SHP77 treated with DMSO at 0.1 percent for 48 hours (cell line): Measurements from ENCODE around the gene GABBR2.
"Not testable (repeated sequence)": the region's sequence is repeated elsewhere in the genome, so short reads cannot be mapped to it uniquely, and the experiment has no call there.

Source experiments
- DNase-seq: peaks from one replicate; lab custom pipeline; 2025; lab: John Stamatoyannopoulos, UW

GABBR2 gene

DNA sequence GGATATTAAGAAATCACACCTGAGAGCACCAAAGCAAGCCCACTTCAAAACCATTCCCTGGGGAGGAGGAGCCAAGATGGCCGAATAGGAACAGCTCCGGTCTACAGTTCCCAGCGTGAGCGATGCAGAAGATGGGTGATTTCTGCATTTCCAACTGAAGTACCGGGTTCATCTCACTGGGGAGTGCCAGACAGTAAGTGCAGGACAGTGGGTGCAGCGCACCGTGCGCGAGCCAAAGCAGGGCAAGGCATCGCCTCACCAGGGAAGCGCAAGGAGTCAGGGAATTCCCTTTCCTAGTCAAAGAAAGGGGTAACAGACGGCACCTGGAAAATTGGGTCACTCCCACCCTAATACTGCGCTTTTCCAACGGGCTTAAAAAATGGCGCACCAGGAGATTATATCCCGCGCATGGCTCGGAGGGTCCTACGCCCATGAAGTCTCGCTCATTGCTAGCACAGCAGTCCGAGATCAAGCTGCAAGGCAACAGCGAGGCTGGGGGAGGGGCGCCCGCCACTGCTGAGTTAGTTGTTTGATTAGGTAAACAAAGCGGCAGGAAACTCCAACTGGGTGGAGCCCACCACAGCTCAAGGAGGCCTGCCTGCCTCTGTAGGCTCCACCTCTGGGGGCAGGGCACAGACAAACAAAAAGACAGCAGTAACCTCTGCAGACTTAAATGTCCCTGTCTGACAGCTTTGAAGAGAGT is 200.4 kb downstream of the GABBR2 start:
- DNase-seq, result peak; percentile 77

GRCh38 chr9:98506422-98507054 is 202.2 kb downstream of the GABBR2 start:
- DNase-seq, result no peak

DNA sequence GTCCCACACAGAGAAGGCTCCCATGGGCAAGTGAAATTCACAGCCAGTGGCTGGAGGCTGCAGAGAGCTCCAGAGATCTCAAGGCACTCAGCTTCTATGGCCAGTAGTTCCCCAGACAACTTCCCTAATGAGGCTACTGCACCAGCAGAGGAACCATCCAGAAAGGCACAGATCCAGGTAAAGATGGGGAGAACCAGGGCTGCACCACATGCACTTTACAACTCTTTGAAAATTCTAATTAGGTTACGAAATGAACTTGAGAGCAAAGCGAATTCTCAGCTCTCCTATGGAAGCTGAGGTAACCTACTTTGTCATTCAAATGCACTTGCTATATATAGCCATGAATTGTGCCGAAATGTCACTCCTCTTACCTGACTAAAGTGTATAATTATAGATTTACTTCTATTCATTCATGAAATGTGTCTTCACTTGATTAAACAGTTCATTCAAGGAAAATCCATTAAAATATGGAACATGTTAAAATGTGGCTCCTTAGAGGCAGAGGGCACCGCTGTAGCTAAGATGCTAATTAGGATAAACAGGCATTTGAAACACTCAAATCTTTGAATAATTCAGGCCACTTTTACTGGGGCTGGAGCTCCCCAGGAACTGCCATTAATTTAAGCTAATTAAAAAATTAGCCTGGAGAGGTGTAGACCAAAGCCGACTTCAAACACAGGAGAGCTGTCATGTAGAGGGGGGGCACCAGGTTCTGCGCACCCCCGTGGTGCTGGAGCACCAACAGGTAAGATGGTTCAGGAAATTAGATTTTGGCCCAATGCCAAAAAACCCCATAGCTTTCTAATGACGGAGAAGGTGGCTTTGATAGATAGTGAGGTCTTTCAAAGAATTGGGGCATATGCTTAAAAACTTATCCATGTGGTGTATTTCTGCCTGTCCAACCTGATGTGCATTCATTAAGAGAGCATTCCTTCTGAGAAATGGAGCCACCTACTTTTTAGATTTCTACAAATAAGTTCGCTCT is 204.1 kb downstream of the GABBR2 start:
- DNase-seq, result no peak

DNA sequence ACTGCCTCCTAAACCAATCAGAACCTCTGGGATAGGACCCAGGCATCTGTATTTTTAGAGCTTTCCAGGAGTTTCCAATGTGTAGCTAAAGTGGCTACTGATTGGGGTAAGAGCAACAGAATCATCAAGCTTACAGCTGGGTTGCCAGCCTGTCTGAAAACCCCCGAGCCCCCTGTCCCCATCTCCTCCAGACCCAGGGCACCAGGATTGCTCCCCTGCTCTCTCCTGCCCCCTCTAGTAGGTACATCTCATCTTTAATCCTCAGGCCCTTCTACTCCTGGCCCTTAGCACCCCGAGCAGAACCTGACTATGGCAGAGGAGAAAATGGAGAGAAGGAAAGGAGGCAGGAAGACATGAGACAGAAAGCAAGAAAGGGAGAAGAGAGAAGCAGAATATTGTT is 204.9 kb downstream of the GABBR2 start:
- DNase-seq, result no peak

DNA sequence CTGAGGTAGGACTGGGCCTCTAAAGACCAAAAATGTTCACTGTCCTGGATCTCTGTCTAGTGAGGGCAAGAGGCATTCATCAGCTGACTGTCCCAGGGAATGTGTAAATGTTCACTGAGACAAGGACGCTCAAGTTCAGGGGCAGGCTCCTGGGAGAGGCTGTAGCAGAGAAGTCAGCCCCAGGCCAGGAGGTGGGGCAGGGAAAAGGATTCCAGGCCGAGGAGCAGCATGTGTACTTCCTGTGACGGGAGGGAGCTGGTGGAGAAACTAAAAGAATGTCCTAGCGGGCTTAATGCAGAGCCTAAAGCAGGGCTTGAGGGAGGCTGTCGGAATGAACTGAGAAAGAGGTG is 205.8 kb downstream of the GABBR2 start:
- DNase-seq, result no peak

DNA sequence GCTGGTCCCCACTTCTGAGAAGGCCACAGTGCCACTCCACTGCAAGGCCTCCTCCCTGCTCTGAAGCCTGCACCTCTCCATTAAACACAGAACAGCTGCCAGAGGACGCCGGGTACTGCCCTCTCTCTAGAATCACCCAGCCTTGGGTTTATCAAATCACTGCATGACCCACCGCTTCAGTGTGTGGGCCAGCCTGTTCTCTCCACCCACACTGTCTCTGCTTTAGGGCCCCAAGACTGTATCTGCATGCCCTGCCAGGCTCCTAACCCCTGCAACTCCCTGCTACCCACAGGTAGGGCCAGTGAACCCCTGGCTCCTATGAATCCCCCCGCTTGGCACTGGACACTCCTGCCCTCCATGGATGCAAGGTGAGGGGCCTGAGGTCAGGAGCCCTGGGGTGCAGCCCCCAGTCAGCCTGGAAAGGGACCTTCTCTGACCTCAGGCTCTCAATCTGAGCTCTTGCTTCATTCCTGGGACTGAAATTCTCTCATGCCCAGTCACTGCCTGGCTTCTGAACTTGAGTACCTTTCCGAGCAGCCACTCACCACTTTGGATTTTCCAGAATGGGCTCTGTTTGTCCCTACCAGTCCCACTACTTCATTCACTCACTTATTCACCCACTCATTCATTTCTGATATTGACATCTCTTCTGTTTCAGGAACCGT is 206.3 kb downstream of the GABBR2 start:
- DNase-seq, result no peak

- DNase-seq, result no peak
Observed at GRCh38 chr9:98501819-98502218, 206.9 kb downstream of the GABBR2 start.

- DNase-seq, result not testable (repeated sequence)
Observed at GRCh38 chr9:98501259-98501658, 207.5 kb downstream of the GABBR2 start.

GRCh38 chr9:98500337-98500919 is 208.3 kb downstream of the GABBR2 start:
- DNase-seq, result no peak

GRCh38 chr9:98495530-98495929 is 213.2 kb downstream of the GABBR2 start:
- DNase-seq, result no peak

DNA sequence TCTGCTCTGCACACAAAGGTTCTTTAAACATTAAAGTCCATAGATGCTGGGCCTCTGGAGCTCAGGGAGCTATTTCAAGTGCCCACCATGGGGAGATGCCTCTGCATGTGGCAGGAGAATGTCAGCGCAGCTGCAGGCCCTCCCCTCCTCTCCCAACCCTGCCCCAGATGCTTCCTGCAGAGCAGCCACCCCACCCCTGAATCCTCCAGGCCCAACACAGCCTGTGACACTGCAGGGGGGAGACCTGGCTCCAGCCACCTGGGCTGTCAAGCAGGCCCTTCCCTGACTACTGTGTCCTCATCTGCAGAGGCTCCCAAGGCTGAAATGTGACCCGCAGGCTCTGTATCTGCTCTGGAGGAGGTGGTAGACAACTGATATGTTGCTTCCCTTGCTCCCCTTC is 213.9 kb downstream of the GABBR2 start:
- DNase-seq, result no peak

GRCh38 chr9:98491828-98492227 is 216.9 kb downstream of the GABBR2 start:
- no peak for DNase-seq

DNA sequence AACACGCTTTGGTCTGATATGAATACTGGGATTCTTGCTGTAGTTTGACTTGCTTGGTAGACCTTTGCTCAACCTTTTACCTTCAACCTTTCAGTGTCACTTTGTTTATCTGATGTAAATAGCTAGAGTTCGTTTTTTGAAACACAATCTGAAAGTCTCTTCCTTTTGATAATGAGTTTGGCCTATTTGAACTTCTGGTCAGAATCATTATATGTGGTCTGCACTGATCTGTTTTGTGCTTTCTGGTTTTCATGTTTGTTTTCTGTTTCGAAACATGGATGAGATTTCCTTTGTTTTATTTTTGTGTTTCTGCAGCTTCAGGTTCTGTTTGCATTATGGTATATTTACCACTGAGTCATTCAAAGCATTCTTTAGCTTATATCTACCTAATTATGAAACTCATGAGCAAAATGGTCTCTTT is 217.5 kb downstream of the GABBR2 start:
- no peak for DNase-seq

DNA sequence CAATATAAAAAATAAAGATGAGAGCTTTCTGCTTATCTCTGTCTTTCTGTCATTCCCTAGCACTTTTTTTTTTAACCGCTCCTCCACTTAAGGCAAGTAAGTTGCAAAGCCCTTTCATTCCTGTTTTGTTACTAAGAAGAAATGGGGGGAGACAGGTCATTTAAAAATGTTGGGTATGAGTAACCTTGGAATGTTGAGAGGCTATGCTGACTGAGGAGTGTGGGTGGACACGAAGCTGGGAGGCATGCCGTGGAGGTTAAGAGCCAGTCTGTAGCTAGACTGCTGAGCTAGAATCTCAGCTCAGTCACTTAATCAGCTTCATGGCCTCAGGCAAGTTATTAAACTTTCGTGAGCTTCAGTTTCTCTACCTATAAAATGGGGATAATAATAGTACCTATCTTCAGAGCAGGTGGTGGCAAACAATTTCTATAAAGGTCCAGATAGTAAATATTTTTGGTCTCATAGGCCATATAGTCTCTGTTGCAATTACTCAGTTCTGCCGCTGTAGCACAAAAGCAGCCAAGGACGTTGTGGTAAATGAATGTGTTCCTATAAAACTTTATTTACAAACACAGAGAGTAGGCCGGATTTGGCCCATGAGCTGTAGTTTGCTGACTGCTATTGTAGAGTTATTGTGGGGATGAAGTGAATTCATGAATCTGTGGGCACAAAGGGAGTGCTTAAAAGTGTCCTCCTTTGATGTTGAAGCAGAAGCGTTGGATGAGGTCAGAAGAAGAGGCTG is 220.0 kb downstream of the GABBR2 start:
- no peak for DNase-seq

DNA sequence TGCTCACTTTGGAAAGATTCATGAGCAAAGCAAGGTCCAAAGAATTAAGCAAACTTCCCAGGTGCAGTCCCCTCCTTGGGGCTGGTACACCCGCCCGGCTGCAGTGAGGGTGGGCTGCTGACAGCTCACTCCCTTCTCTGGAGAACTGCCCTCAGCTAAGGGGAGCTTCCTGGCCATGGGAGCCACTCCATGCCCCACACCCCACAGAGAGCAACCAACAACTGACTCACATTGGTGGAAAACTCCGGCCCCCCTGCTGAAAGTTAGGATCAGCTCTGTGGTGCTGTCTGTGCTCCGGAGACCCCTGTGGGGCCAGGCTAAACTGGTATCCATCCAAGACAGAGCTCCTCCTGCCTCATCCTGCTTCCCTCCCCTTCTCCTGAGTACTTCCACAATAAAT is 223.0 kb downstream of the GABBR2 start:
- no peak for DNase-seq

GRCh38 chr9:98484162-98484561 is 224.6 kb downstream of the GABBR2 start:
- DNase-seq, result no peak

GRCh38 chr9:98482226-98482625 is 226.5 kb downstream of the GABBR2 start:
- DNase-seq, result no peak

DNA sequence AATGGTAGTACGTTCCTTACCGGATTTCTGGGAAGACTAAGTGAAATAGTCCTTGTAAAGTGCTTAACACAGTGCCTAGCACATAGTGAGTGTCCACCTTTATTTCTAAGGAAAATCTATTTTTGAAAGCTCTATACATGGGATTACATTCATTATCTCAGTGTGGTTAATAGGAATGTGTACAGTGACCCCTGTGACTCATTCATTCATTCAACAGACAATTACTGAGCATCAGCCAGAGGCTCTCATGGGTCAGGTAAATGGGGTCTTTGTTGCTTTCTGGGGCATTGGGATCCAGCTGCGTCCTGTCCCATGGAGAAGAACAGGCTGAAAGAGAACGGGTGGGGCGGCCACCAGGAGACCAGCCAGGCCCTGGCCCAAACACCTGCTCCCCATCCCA is 227.1 kb downstream of the GABBR2 start:
- DNase-seq, result no peak

GRCh38 chr9:98479967-98480847 is 228.5 kb downstream of the GABBR2 start:
- DNase-seq, result no peak

- no peak for DNase-seq
Observed at GRCh38 chr9:98479449-98479848, 229.3 kb downstream of the GABBR2 start.
